Fibroblast of villous mesenchyme (primary cell): ENCODE data around the gene SENP7. TPM values are rescaled to one million over a fixed set of nuclear protein-coding genes. Genes with fewer than 3 reads are reported as not detected.
"Not testable (repeated sequence)": the region's sequence is repeated elsewhere in the genome, so short reads cannot be mapped to it uniquely, and the experiment has no call there.

Experiments used
- DNase-seq: peaks from one replicate; pipeline ENCODE4 v3.0.0-alpha.2; 2010; ENCODE audit warnings: low read depth
- H3K4me3 ChIP-seq: 2 replicates; pipeline ENCODE4 v1.5.1; 2011; ENCODE audit warnings: low read depth, mild to moderate bottlenecking, low read length
- total RNA-seq: library from RNA; depleted of rRNA; stranded (reverse); fragments of >200 nt; gene quantifications from 2 replicates; pipeline ENCODE4 v1.2.3, GENCODE V29; 2012
- TF ChIP-seq, protein P1 (sequence below): IDR thresholded peaks from 2 replicates; pipeline ENCODE4 v1.5.1; 2012; ENCODE audit warnings: low read depth, mild to moderate bottlenecking, low read length; ENCODE audit not compliant: insufficient read depth

The SENP7 gene, protein sequence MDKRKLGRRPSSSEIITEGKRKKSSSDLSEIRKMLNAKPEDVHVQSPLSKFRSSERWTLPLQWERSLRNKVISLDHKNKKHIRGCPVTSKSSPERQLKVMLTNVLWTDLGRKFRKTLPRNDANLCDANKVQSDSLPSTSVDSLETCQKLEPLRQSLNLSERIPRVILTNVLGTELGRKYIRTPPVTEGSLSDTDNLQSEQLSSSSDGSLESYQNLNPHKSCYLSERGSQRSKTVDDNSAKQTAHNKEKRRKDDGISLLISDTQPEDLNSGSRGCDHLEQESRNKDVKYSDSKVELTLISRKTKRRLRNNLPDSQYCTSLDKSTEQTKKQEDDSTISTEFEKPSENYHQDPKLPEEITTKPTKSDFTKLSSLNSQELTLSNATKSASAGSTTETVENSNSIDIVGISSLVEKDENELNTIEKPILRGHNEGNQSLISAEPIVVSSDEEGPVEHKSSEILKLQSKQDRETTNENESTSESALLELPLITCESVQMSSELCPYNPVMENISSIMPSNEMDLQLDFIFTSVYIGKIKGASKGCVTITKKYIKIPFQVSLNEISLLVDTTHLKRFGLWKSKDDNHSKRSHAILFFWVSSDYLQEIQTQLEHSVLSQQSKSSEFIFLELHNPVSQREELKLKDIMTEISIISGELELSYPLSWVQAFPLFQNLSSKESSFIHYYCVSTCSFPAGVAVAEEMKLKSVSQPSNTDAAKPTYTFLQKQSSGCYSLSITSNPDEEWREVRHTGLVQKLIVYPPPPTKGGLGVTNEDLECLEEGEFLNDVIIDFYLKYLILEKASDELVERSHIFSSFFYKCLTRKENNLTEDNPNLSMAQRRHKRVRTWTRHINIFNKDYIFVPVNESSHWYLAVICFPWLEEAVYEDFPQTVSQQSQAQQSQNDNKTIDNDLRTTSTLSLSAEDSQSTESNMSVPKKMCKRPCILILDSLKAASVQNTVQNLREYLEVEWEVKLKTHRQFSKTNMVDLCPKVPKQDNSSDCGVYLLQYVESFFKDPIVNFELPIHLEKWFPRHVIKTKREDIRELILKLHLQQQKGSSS
- total RNA-seq, result 9.7 and 16.4 TPM in 2 replicates

DNA sequence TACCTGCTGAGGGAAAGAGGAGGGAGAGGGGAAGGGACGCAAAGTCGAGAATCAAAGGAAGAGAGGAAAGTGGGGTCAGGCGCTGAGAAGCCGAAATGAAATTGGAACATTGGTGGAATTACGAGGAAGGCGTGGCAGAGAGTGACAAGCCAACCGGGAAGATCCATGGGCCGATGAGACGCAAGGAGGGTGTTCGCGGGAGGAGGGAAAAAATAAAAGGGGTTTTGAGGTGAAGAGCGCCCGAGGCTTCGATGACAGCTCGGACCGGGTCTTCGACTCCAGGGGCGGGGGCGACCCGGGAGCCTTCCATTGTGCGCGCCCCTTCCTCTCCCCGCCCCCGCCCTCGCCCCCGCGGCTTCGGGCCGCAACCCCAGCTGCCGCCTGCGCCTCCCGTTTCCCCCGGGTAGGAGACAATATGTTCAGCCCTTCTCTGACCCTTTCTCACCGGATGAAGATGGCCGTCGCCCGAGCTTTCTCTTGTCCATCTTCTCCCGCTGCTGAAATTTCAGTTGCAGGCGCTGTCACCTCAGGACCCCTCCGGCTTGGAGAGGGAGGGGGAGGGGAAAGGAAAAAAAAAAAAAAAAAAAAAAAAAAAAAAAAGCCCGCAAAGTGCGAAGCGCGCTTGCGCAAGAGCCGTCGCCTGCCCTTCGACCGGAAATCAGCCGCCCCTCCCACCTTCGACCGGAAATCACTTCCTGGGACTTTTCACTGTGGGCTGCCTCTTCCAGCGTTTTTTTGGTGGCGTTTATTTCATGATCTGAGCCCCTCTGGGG is at the start of gene SENP7:
TSS of gene SENP7 (minus strand) at position 567 of the 773 bp plus-strand sequence. CDS start at position 485, 82 bp downstream.
- peak; percentile 87 for DNase-seq
- TF ChIP-seq, protein P1, sequence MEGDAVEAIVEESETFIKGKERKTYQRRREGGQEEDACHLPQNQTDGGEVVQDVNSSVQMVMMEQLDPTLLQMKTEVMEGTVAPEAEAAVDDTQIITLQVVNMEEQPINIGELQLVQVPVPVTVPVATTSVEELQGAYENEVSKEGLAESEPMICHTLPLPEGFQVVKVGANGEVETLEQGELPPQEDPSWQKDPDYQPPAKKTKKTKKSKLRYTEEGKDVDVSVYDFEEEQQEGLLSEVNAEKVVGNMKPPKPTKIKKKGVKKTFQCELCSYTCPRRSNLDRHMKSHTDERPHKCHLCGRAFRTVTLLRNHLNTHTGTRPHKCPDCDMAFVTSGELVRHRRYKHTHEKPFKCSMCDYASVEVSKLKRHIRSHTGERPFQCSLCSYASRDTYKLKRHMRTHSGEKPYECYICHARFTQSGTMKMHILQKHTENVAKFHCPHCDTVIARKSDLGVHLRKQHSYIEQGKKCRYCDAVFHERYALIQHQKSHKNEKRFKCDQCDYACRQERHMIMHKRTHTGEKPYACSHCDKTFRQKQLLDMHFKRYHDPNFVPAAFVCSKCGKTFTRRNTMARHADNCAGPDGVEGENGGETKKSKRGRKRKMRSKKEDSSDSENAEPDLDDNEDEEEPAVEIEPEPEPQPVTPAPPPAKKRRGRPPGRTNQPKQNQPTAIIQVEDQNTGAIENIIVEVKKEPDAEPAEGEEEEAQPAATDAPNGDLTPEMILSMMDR, result no peak
- peak within 1 kb of the TSS; percentile 82 for H3K4me3 ChIP-seq

DNA sequence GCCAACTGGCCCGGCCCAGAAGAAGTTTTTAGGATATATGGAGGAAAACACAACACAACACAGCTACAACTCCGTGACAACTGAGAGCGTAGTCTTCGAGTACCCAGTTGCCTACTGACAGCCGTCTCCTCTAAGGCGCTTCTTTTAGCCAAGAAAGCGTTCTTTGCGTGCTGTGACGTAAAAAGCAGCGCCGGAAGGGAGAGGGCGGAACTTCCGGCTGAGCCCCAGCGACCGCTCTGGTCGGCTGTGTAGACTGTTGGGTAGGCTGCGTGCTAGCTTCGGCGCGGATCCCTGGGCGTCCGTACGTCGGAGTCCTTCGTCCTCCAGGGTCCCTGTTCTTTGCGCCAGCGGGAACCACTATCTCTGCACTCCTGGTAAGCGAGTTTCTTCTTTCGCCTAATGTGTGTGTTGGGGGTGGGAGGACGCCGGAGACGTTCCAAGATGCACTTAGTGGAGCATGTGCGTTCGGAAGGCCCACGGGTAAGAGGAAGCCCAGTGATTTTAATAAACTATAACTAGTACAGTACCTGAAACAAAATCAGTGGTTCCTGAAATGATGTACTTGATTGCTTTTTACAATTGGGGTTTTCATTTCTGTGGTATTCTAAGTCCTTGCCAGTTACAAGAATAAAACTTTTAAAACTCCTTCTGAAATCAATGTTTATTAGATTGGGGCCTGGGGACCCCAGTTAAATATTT is 48.8 kb upstream of the SENP7 start, which contains the start of gene TRMT10C:
TSS of gene TRMT10C (plus strand) at position 239 of the 699 bp plus-strand sequence. CDS start 2,914 bp downstream, outside the sequence.
- TF ChIP-seq, protein P1, result no peak
- peak within 1 kb of the TSS; percentile 99 for H3K4me3 ChIP-seq
- peak; percentile 95 for DNase-seq

DNA sequence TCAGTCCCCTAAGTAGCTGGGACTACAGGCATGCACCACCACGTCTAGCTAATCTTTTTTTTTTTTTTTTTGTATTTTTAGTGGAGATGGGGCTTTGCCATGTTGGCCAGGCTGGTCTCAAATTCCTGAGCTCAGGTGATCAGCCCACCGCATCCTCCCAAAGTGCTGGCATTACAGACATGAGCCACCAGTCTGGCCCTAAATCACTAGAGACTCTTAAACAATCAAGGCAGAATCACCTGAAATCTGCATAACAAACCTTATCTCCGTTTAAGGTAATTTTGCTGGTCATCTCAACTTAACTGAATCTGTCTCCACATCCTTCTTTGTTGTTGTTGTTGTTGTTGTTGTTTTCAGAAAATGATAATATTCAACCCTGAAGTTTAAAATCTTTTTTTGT is 43.1 kb upstream of the SENP7 start:
- DNase-seq, result no peak
- H3K4me3 ChIP-seq, result no peak overlapping the region
- TF ChIP-seq, protein P1, result no peak

DNA sequence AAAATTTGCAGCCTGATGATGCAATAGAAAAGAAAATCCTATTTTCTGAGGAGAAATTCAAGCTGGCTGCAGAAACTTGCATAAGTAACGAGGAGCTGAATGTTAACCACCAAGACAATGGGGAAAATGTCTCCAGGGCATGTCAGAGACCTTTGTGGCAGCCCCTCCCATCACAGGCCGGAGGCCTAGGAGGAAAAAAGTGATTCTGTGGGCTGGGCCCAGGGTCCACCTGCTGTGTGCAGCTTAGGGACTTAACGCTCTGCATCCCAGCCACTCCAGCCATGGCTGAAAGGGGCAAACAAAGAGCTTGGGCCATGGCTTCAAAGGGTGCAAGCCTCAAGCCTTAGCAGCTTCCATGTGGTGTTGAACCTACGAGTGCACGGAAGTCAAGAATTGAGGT is 40.4 kb upstream of the SENP7 start:
- not testable (repeated sequence) for DNase-seq, H3K4me3 ChIP-seq

DNA sequence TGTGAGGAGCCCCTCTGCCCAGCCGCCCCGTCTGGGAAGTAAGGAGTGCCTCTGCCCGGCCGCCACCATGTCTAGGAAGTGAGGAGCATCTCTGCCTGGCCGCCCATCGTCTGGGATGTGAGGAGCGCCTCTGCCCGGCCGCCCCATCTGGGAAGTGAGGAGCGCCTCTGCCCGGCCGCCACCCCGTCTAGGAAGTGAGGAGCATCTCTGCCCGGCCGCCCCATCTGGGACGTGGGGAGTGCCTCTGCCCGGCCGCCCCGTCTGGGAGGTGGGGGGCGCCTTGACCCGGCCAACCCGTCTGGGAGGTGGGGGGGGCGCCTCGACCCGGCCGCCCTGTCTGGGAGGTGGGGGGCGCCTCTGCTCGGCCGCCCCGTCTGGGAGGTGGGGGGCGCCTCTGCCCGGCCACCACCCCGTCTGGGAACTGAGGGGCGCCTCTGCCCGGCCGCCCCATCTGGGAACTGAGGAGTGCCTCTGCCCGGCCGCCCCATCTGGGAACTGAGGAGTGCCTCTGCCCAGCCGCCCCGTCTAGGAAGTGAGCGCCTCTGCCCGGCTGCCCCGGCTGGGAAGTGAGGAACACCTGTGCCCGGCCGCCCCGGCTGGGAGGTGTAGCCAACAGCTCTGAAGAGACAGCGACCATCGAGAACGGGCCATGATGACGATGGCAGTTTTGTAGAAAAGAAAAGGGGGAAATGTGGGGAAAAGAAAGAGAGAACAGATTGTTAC is 38.5 kb upstream of the SENP7 start:
- not testable (repeated sequence) for H3K4me3 ChIP-seq, DNase-seq

DNA sequence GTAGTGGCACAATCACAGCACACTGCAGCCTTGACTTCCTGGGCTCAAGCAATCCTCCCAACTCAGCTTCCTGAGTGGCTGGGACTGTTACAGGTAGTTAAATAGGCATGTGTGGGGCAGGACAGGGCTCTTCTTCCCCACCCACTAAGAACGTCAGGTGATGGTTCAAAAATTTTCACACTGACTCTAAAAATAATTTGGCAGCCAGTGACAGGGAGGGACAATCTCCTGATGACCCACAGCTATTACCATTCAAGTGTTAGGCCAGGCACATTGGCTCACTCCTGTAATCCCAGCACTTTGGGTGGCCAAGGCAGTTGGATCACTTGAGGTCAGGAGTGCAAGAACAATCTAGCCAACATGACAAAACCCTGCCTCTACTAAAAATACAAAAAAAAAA is 36.5 kb upstream of the SENP7 start:
- no peak overlapping the region for H3K4me3 ChIP-seq
- DNase-seq, result no peak
- TF ChIP-seq, protein P1, result no peak
